Activated T-helper 2 cell treated with anti-CD3 and anti-CD28 coated beads, Interferon-gamma antibody, Interleukin-2, Interleukin-4, amounts not matched to agents 10 μg/mL and 5 μg/mL and 100 μg/mL, durations not matched to agents 14 hours and 24 hours and 36 hours (primary cell): ENCODE measurements around the gene NRCAM. TPM values are rescaled to one million over a fixed set of nuclear protein-coding genes. Genes with fewer than 3 reads are reported as not detected.

Experiments used
- DNase-seq: peaks from one replicate; pipeline ENCODE4 v3.0.0; 2021; ENCODE audit warnings: low spot score
- H3K27ac Mint-ChIP-seq: one replicate; pipeline ENCODE4 v1.8.0; 2021; ENCODE audit warnings: mixed read lengths
- H3K27me3 Mint-ChIP-seq: one replicate; pipeline ENCODE4 v1.8.0; 2021; ENCODE audit warnings: low read depth, mixed read lengths
- H3K36me3 Mint-ChIP-seq: one replicate; pipeline ENCODE4 v1.8.0; 2021; ENCODE audit warnings: low read depth, mixed read lengths
- H3K4me1 Mint-ChIP-seq: one replicate; pipeline ENCODE4 v1.8.0; 2021; ENCODE audit warnings: low read depth, mixed read lengths
- H3K4me3 Mint-ChIP-seq: one replicate; pipeline ENCODE4 v1.8.0; 2021; ENCODE audit warnings: low read depth, mild to moderate bottlenecking, moderate library complexity, mixed read lengths
- H3K9me3 Mint-ChIP-seq: one replicate; pipeline ENCODE4 v1.8.0; 2021; ENCODE audit warnings: mixed read lengths
- intact Hi-C: fragments of 100-400 bp; cut with micrococcal nuclease; formaldehyde crosslinking; loops from one replicate; pipeline ENCODE4 v1.15.1; 2023
- total RNA-seq: library from RNA; stranded (reverse); gene quantifications from 2 replicates; pipeline ENCODE4 v1.2.3, GENCODE V29; 2022

NRCAM gene
- total RNA-seq, 1 donor from 2014 or later: 0.05 TPM

GRCh38 chr7:108454674-108455550 is 1.3 kb downstream of the NRCAM start:
- H3K27me3 Mint-ChIP-seq: peaks cover 65% of the 10 kb centered on the region
- H3K9me3 Mint-ChIP-seq: no peaks in the 10 kb centered on the region
- H3K36me3 Mint-ChIP-seq: no peaks in the 10 kb centered on the region
- intact Hi-C loops: loop anchor here (2.0 kb wide), 1 partner anchor 42 kb away; no protein-coding TSS in a partner anchor
- no peak overlapping the region for H3K27ac Mint-ChIP-seq
- peaks cover 12% of the 10 kb centered on the region for H3K4me1 Mint-ChIP-seq
- peak overlapping the region; percentile 67 for H3K4me3 Mint-ChIP-seq
- DNase-seq: no peak

- peaks cover 66% of the 10 kb centered on the region for H3K27me3 Mint-ChIP-seq
- H3K36me3 Mint-ChIP-seq: no peaks in the 10 kb centered on the region
- H3K27ac Mint-ChIP-seq: no peak overlapping the region
- intact Hi-C loops: loop anchor here (2.0 kb wide), 1 partner anchor 43 kb away; no protein-coding TSS in a partner anchor
- H3K9me3 Mint-ChIP-seq: no peaks in the 10 kb centered on the region
- H3K4me1 Mint-ChIP-seq: peaks cover 12% of the 10 kb centered on the region
- no peak for DNase-seq
- peak overlapping the region; percentile 67 for H3K4me3 Mint-ChIP-seq
Measured at GRCh38 chr7:108454317-108454673, 1.9 kb downstream of the NRCAM start.

DNA sequence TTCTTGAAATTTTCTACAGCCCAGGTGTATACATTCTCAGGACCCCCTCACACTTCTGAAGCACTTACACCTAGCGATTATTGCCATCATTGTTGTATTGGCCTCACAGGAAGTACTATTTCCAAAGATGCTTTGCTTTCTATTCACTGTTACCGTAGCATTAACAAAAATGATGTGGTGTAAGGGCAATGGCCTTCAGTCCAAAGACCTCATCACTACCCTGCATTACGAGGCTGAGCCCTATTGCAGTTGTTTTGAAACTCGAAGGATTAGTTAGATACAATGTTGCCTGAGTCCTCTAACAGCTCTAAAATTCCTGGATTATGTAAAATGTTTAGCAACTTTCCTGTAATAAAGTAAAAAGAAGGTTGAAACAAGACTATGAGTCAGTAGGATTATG is 2.9 kb downstream of the NRCAM start:
- Mint-ChIP-seq H3K36me3 (no peaks in the 10 kb centered on the region), H3K27me3 (peaks cover 60% of the 10 kb centered on the region), H3K27ac (no peak overlapping the region), H3K9me3 (no peaks in the 10 kb centered on the region), H3K4me3 (no peak overlapping the region), H3K4me1 (peaks cover 12% of the 10 kb centered on the region)
- DNase-seq: no peak
- intact Hi-C loops: no loop called here

DNA sequence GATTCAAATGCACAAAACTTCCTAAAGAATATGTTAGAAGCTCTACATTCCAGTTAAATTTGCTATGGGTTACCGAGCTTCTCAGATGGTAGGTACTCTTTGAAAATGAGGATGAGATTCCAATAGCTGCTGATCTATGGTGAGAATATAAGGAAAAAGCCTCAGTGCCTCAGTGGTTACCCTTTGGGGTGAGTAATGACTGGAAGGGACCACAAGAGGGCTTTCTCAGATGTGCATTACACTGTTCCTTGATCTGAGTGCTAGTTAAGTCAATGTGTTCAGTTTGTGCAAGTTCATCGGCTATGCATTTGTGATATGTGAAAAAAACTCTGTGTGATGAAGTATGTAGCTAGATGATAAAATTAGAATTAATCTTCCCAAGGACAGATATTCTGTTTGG is 3.5 kb downstream of the NRCAM start:
- DNase-seq: no peak
- no peaks in the 10 kb centered on the region for H3K9me3 Mint-ChIP-seq
- no peaks in the 10 kb centered on the region for H3K36me3 Mint-ChIP-seq
- H3K4me3 Mint-ChIP-seq: no peak overlapping the region
- H3K27ac Mint-ChIP-seq: no peak overlapping the region
- peaks cover 12% of the 10 kb centered on the region for H3K4me1 Mint-ChIP-seq
- intact Hi-C loops: no loop called here
- H3K27me3 Mint-ChIP-seq: peaks cover 57% of the 10 kb centered on the region

- no peak for DNase-seq
- Mint-ChIP-seq H3K4me1 (peaks cover 5% of the 10 kb centered on the region), H3K27me3 (peaks cover 45% of the 10 kb centered on the region), H3K27ac (no peak overlapping the region), H3K36me3 (no peaks in the 10 kb centered on the region), H3K9me3 (no peaks in the 10 kb centered on the region), H3K4me3 (no peak overlapping the region)
- intact Hi-C loops: no loop called here
Measured at GRCh38 chr7:108451296-108451848, 4.9 kb downstream of the NRCAM start.

- peaks cover 43% of the 10 kb centered on the region for H3K27me3 Mint-ChIP-seq
- H3K4me3 Mint-ChIP-seq: no peak overlapping the region
- H3K27ac Mint-ChIP-seq: no peak overlapping the region
- no peak for DNase-seq
- intact Hi-C loops: no loop called here
- H3K36me3 Mint-ChIP-seq: no peaks in the 10 kb centered on the region
- H3K9me3 Mint-ChIP-seq: no peaks in the 10 kb centered on the region
- H3K4me1 Mint-ChIP-seq: peaks cover 5% of the 10 kb centered on the region
Measured at GRCh38 chr7:108450160-108450559, 6.1 kb downstream of the NRCAM start.

DNA sequence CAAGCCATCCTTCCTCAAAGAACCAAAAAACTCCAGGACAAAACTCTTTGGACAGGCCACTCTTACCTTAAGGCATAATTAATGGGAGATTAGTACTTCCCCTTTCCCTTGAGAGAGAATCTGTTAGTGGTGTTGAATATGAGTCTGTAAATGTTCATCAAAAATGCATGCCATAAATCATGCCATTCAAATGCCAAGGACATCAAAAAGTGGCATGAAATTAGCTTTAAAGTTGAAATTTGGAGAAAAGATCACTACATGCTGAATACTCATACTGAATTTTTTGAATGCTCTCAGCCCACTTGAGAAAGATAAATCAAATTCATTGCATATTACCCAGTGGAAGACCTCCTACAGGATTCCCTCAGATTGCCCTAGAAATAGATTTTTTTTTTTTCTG is 6.7 kb downstream of the NRCAM start:
- Mint-ChIP-seq H3K9me3 (no peaks in the 10 kb centered on the region), H3K27me3 (peaks cover 41% of the 10 kb centered on the region), H3K4me3 (no peak overlapping the region), H3K4me1 (peaks cover 3% of the 10 kb centered on the region), H3K27ac (no peak overlapping the region), H3K36me3 (no peaks in the 10 kb centered on the region)
- intact Hi-C loops: no loop called here
- DNase-seq: no peak

DNA sequence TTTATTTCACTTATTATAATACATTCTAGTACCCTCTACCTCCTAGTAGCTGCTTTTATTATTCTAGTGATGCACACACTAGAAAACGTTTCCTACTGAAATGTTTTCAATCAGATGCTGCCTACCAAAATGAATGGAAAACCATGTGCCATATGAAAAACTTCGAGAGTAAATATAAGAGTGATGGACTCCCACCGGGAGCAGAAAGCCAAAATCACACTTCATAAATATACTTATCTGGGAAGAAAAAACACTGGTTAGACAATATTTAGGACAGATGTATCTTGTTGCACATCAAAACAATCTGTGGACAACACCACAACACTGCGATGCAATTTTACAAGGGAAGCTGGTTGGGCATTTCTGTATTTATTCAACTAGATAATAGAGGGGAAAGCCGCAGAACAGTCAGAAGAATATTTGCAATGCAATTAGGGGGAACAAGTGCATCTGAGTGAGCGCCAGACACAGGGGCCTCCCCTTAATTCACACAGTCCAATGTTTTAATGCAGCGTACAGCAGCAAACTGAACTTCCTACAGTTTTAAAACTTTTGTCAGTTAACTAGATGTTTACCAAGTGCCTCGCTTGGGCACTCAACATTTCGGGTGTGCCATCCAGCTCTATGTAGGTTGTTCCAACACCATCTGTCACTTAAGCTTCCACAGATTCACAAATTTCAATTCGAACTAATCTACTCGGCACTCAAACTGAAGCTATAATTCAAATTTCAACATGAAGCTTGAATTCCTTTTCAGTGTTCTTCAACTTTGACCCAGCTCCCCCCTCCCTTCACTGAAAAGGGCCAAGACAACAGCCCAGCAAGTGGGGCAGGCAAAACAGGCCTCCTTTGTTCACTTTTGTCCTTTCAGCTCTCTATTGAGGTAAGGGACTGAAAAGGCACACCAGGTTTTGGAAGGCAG is 7.4 kb downstream of the NRCAM start:
- Mint-ChIP-seq H3K9me3 (no peaks in the 10 kb centered on the region), H3K36me3 (no peaks in the 10 kb centered on the region), H3K27me3 (peaks cover 34% of the 10 kb centered on the region), H3K4me3 (no peak overlapping the region), H3K4me1 (no peaks in the 10 kb centered on the region), H3K27ac (no peak overlapping the region)
- no peak for DNase-seq
- intact Hi-C loops: no loop called here

DNA sequence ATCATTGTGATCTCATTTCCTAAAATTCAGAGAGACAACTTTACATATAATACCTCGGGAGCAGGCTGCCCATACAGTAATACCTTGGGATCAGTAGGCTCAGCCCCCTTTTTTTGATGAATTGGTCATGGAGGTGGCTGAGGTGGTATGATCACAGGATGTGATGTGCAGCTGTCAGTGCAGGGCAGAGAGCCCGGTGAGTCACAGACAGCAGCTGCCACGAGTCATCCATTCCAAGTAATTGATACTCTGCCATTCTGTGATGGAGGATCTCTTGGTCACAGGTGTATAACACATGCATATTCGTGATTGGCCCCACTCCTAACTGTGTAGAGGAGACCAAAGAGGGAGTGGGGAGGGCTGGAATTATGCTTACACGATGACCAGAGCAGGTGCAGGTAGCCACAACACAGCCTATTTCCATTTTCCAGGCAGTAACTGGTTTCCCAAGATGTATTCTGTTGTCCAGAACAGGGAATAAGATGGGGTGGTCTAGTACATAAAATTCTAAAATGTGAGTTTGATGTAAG is 14.1 kb downstream of the NRCAM start:
- Mint-ChIP-seq H3K9me3 (no peaks in the 10 kb centered on the region), H3K27me3 (no peaks in the 10 kb centered on the region), H3K27ac (no peak overlapping the region), H3K4me3 (no peak overlapping the region), H3K4me1 (peaks cover 4% of the 10 kb centered on the region), H3K36me3 (no peaks in the 10 kb centered on the region)
- intact Hi-C loops: no loop called here
- DNase-seq: no peak

DNA sequence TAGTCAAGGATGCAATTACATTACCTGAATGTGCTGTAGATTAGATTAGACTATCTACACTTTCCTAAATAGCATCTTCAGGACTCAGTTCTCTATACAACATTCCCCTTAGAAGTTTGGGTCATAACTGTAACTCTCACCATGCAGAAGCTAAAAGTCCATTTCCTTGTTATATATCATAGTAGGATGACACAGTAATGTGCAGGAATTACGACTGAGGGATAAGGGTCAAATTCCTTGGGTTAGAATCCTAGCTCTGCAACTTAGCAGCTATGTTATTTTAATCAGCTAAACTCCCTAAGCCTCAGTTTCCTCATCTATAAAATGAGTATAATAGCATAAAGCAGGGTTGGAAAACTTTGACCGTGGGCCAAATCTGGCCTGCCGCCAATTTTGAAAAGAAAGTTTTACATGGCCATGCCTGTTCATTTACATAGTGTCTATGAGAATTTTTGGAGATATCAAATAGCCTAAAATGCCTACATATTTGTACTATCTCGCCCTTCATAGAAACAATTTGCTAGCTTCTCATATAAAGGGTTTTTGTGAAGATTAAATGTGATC is 14.8 kb downstream of the NRCAM start:
- Mint-ChIP-seq H3K36me3 (no peaks in the 10 kb centered on the region), H3K4me3 (no peak overlapping the region), H3K9me3 (no peaks in the 10 kb centered on the region), H3K27me3 (peaks cover 3% of the 10 kb centered on the region), H3K27ac (no peak overlapping the region), H3K4me1 (peaks cover 4% of the 10 kb centered on the region)
- no peak for DNase-seq
- intact Hi-C loops: no loop called here

- Mint-ChIP-seq H3K4me3 (no peak overlapping the region), H3K36me3 (no peaks in the 10 kb centered on the region)
- intact Hi-C loops: no loop called here
Measured at GRCh38 chr7:108440613-108441012, 15.6 kb downstream of the NRCAM start.

GRCh38 chr7:108436906-108437305 is 19.3 kb downstream of the NRCAM start:
- Mint-ChIP-seq H3K4me3 (no peak overlapping the region), H3K27me3 (peaks cover 6% of the 10 kb centered on the region), H3K36me3 (no peaks in the 10 kb centered on the region), H3K9me3 (no peaks in the 10 kb centered on the region), H3K4me1 (peaks cover 6% of the 10 kb centered on the region), H3K27ac (no peak overlapping the region)
- intact Hi-C loops: no loop called here
- no peak for DNase-seq

More at GRCh38 chr7:108440613-108441012, 15.6 kb downstream of the NRCAM start:
- no peak for DNase-seq
- Mint-ChIP-seq H3K4me1 (peaks cover 4% of the 10 kb centered on the region), H3K27ac (no peak overlapping the region), H3K27me3 (peaks cover 3% of the 10 kb centered on the region), H3K9me3 (no peaks in the 10 kb centered on the region)
